T-cell (primary cell): ENCODE results near the gene POLR2A. TPM values are rescaled to one million over a fixed set of nuclear protein-coding genes. Genes with fewer than 3 reads are reported as not detected.

Source experiments
- ATAC-seq, 4 experiments: fragments of 200-7000 bp in 3 of 4; fragments of 150-1000 bp in 1 of 4; cut with Tn5 transposase; replicated peaks in 1 of 4; 1 replicate in 3 of 4; 2 replicates in 1 of 4; pipeline ENCODE4 v1.10.0; 2021; ENCODE audit warnings: moderate library complexity in 3 of 4, mild to moderate bottlenecking in 2 of 4, moderate number of reproducible peaks in 1 of 4
- CTCF ChIA-PET, 2 donors: fragments of 300-600 bp; sonication (Branson Sonifier 250); formaldehyde crosslinking; loops; one replicate each; lab custom pipeline; 2022; ENCODE audit warnings: antibody characterized with exemption in 2 of 2; lab: Charles Lee
- POLR2A ChIA-PET, 2 donors: fragments of 300-600 bp; sonication (Branson Sonifier 250); formaldehyde crosslinking; loops; one replicate each; lab custom pipeline; 2022; ENCODE audit warnings: antibody characterized with exemption in 2 of 2; lab: Charles Lee
- DNase-seq, 35 experiments: peaks; one replicate each; pipeline versions ENCODE4 v3.0.0 to v3.0.0-alpha.2; 2013 to 2023
- H3K27ac ChIP-seq: one replicate; pipeline ENCODE4 v1.5.1; 2013; ENCODE audit warnings: low read length
- H3K27me3 ChIP-seq, 2 experiments: replicated peaks in 1 of 2; 1 replicate in 1 of 2; 2 replicates in 1 of 2; pipeline versions ENCODE4 v1.6.1 to v1.7.0; 2013; ENCODE audit warnings: low read length in 1 of 2, mixed read lengths in 1 of 2; ENCODE audit not compliant: control insufficient read depth in 2 of 2, insufficient read depth in 2 of 2; ENCODE audit errors: extremely low read depth in 1 of 2
- H3K36me3 ChIP-seq, 2 donors: 1 replicate in 1 of 2; 2 replicates in 1 of 2; pipeline versions ENCODE4 v1.6.1 to v1.7.0; 2013; ENCODE audit warnings: low read length in 1 of 2; ENCODE audit not compliant: control insufficient read depth in 2 of 2, insufficient read depth in 1 of 2; ENCODE audit errors: extremely low read depth in 1 of 2
- H3K4me1 ChIP-seq, 2 experiments: 1 replicate in 1 of 2; 2 replicates in 1 of 2; pipeline versions ENCODE4 v1.6.1 to v1.7.0; 2013; ENCODE audit warnings: low read length in 2 of 2, mixed read lengths in 1 of 2; ENCODE audit not compliant: insufficient read depth in 2 of 2, control insufficient read depth in 1 of 2; ENCODE audit errors: extremely low read depth in 1 of 2
- H3K4me3 ChIP-seq, 2 donors: 1 replicate in 1 of 2; 2 replicates in 1 of 2; pipeline versions ENCODE4 v1.5.1 to v1.7.0; 2013; ENCODE audit warnings: mild to moderate bottlenecking in 2 of 2, low read length in 1 of 2, moderate library complexity in 1 of 2; ENCODE audit not compliant: control insufficient read depth in 1 of 2; ENCODE audit errors: extremely low read depth in 1 of 2
- H3K9me3 ChIP-seq: 2 replicates; pipeline ENCODE4 v1.7.0; 2013
- H3K27ac Mint-ChIP-seq, 2 donors: one replicate each; pipeline ENCODE4 v1.8.0; 2020 to 2021; ENCODE audit warnings: mild to moderate bottlenecking in 2 of 2, mixed read lengths in 2 of 2
- H3K27me3 Mint-ChIP-seq, 2 donors: one replicate each; pipeline ENCODE4 v1.8.0; 2021 to 2022; ENCODE audit warnings: mixed read lengths in 2 of 2
- H3K36me3 Mint-ChIP-seq: one replicate; pipeline ENCODE4 v1.8.0; 2021; ENCODE audit warnings: mixed read lengths
- H3K4me1 Mint-ChIP-seq, 3 donors: one replicate each; pipeline ENCODE4 v1.8.0; 2020 to 2022; ENCODE audit warnings: mixed read lengths in 3 of 3, mild to moderate bottlenecking in 1 of 3
- H3K4me3 Mint-ChIP-seq, 3 donors: one replicate each; pipeline ENCODE4 v1.8.0; 2020 to 2022; ENCODE audit warnings: mild to moderate bottlenecking in 3 of 3, mixed read lengths in 3 of 3, moderate library complexity in 3 of 3
- H3K9me3 Mint-ChIP-seq, 3 donors: one replicate each; pipeline ENCODE4 v1.8.0; 2020 to 2022; ENCODE audit warnings: mixed read lengths in 3 of 3
- WGBS: methylation state at CpG from one replicate; pipeline ENCODE4 v1.1.5; 2013; ENCODE audit warnings: missing lambda C conversion rate; ENCODE audit not compliant: insufficient coverage; 5-methylcytosine and 5-hydroxymethylcytosine counted together
- total RNA-seq, 35 experiments: library from RNA in 6 of 35; stranded (reverse) in 6 of 35; fragments of 120-200 nt in 1 of 35; gene quantifications; one replicate each; pipeline versions ENCODE4 v1.2.1 to v1.2.4 and lab custom pipeline; 2013 to 2026

POLR2A gene
- total RNA-seq, 5 donors from 2014 or later (not counting 1 experiment from before 2014, with no cell fraction given), result 198 to 444 (median 212) TPM

DNA sequence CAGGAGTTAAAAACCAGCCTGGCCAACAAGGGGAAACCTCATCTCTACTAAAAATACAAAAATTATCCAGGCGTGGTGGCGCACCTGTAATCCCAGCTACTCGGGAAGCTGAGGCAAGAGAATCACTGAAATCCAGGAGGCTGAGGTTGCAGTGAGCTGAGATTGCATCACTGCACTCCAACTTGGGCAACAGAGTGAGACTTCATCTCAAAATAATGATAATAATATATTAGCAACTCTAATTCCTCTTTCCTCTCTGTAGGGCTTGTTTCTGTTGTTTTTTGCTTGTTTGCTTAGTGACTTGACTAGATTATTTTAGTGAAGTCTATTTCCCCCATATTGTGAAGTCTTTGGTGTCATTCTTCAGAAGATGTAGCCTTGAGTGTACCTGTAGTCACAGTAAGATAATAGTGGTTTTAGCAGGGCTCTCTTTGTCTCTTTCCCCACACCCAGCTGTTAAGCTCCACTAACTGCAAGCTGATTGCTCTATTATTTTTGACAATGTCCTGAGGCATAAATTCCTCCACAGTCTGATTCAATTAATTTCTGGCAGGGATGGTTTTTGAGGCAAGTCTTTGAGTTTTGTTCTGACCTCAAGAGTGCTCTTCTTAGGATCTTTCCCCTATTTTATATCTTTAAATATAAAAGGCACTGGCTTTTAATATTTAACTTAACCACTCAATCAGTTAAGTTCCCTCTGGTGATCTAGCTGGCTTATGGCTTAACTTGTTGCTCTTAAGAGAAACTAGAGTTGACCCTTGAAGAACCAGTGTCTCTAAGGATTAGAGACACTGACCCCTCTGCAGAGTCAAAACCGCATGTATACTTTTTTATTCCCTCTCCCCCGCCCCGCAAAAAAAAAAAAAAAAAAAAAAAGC is 46.1 kb downstream of the POLR2A start:
- H3K27me3 ChIP-seq, result no peaks in the 10 kb centered on the region
- Mint-ChIP-seq H3K27ac (no peak overlapping the region), H3K36me3 (no peaks in the 10 kb centered on the region), H3K9me3 (peaks cover 0 to 2% (median 0%) of the 10 kb centered on the region in 3 donors), H3K27me3 (no peaks in the 10 kb centered on the region), H3K4me1 (no peaks in the 10 kb centered on the region), H3K4me3 (no peak overlapping the region)
- no peak overlapping the region for H3K27ac ChIP-seq
- WGBS, result no CpG with 5 or more reads among the region's 6 CpGs
- no peak for ATAC-seq
- H3K9me3 ChIP-seq, result no peaks in the 10 kb centered on the region
- no peak for DNase-seq
- no peak overlapping the region for H3K4me3 ChIP-seq
- H3K36me3 ChIP-seq, result no peaks in the 10 kb centered on the region
- ChIA-PET POLR2A (no interaction called here), CTCF (no interaction called here)
- H3K4me1 ChIP-seq, result no peaks in the 10 kb centered on the region

DNA sequence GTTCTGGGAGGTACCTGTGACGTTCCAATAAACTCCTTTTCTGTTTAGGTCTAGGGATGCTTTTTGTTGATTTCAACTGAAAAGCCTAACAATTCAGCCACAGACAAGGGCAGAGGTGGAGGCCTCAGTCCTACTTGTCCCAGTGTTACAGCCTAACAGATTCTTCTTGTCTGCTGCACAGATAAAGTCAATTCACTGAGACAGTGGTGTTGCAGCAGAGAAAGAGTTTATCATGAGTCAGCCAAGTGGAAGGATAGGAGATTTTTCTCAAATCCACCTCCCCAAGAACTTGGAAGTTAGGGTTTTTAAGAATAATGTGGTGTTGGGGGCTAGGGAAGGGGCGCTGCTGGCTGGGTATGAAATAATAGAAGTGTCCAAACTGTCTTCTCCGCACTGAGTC is 53.9 kb downstream of the POLR2A start:
- Histone ChIP-seq H3K27ac (no peak overlapping the region), H3K36me3 (no peaks in the 10 kb centered on the region), H3K27me3 (peaks cover 0 to 6% of the 10 kb centered on the region in 2 experiments), H3K9me3 (no peaks in the 10 kb centered on the region), H3K4me1 (no peaks in the 10 kb centered on the region), H3K4me3 (no peak overlapping the region)
- no CpG with 5 or more reads among the region's 3 CpGs for WGBS
- ATAC-seq, result no peak
- Mint-ChIP-seq H3K9me3 (no peaks in the 10 kb centered on the region), H3K27me3 (no peaks in the 10 kb centered on the region), H3K27ac (no peak overlapping the region), H3K4me1 (no peaks in the 10 kb centered on the region), H3K4me3 (no peak overlapping the region), H3K36me3 (no peaks in the 10 kb centered on the region)
- DNase-seq, result no peak
- CTCF ChIA-PET, result no interaction called here
- POLR2A ChIA-PET, result no interaction called here

DNA sequence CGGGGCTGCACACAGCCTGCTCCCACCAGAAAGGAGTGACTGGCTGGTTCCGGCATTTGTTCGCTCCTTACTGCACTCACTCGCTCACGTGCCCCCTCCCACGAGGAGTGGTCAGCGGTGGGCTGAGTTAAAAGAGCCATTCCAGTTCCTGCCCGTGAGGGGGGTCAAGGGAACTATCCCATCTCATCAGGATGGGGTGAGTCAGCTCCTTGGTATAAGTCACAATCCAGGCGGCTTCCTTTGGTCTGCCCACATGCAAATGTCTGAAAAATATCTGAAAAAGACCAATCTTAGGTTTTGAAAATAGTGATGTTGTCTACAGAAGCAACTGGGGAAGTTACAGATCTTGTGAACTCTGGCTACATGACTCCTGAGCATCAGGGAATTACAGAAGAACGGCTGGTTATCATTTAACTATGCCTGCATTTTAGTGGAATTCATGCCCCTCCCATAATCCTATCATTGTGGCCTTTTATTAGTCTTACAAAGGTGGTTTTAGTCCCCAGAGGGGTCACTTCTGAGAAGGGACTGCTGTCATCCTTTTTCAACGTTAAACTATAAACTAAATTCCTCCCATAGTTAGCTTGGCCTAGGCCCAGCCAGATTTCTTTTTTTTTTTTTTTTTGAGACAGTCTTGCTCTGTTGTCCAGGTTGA is 54.9 kb downstream of the POLR2A start:
- ATAC-seq (no peak), DNase-seq (no peak)
- Histone ChIP-seq H3K27ac (no peak overlapping the region), H3K27me3 (peaks cover 0 to 6% of the 10 kb centered on the region in 2 experiments), H3K9me3 (no peaks in the 10 kb centered on the region), H3K36me3 (no peaks in the 10 kb centered on the region), H3K4me1 (no peaks in the 10 kb centered on the region), H3K4me3 (no peak overlapping the region)
- Mint-ChIP-seq H3K27me3 (no peaks in the 10 kb centered on the region), H3K4me1 (no peaks in the 10 kb centered on the region), H3K4me3 (no peak overlapping the region), H3K9me3 (no peaks in the 10 kb centered on the region), H3K36me3 (no peaks in the 10 kb centered on the region), H3K27ac (no peak overlapping the region)
- ChIA-PET CTCF (no interaction called here), POLR2A (interaction anchor here in 1 of 2 donors (0.7 kb wide), 1 partner anchor 143 kb away, joined by 6 read pairs; no protein-coding TSS in a partner anchor)
- WGBS, result 89% methylated on average over 9 of the region's 11 CpGs

DNA sequence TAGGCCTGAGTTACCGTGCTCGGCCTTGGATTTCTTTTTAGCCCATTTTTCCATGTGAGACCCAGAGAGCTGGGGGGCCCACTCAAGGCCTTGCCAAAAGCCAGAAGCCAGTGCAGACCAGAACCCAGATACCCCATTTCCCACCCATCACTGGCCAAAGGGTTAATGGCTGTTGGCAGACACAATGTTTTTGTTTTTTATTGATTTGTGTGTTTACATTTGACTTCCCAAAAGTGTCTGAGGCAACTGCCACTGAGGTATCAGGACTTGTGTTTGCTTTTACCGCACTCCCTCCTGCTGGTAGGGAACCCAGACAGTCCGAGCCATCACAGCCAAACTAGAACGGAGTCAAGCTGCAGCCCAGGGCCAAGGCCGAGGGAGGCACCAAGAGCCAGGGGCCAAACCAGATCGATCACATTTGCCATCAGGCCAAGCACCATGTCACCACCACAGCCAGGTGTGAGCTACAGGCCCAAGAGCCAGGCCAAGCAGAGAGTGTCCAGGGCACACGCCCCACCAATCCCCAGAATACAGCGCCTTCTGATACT is 57.0 kb downstream of the POLR2A start:
- H3K27me3 Mint-ChIP-seq, result no peaks in the 10 kb centered on the region
- H3K9me3 Mint-ChIP-seq, result no peaks in the 10 kb centered on the region
- H3K27ac Mint-ChIP-seq, result no peak overlapping the region
- no peaks in the 10 kb centered on the region for H3K4me1 Mint-ChIP-seq
- WGBS, result 89% methylated on average over 5 of the region's 9 CpGs
- no peaks in the 10 kb centered on the region for H3K9me3 ChIP-seq
- no peak overlapping the region for H3K4me3 ChIP-seq
- DNase-seq (no peak), ATAC-seq (no peak)
- H3K36me3 Mint-ChIP-seq, result no peaks in the 10 kb centered on the region
- ChIA-PET CTCF (no interaction called here), POLR2A (no interaction called here)
- H3K36me3 ChIP-seq, result no peaks in the 10 kb centered on the region
- no peak overlapping the region for H3K4me3 Mint-ChIP-seq
- no peaks in the 10 kb centered on the region for H3K4me1 ChIP-seq
- H3K27ac ChIP-seq, result no peak overlapping the region
- peaks cover 0 to 6% of the 10 kb centered on the region in 2 experiments for H3K27me3 ChIP-seq

DNA sequence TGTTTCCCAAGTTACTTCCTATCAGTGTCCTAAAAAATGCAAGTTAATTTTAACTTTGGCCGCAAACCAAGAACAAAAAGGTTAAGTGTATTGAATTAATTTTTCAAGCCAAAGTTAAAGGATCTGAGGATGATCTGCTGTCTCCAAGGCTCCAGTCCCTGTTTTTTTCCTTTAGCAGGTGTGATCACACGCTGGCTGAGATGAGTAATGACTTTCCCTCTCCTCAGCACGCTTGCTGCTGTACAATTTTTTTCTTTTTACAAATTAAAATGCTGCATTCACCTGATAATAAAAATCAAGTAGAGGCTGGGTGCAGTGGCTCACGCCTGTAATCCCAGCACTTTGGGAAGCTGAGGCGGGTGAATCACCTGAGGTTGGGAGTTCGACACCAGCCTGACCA is 60.7 kb downstream of the POLR2A start:
- Histone ChIP-seq H3K4me3 (no peak overlapping the region), H3K4me1 (peaks cover 8 to 23% of the 10 kb centered on the region in 2 experiments), H3K9me3 (no peaks in the 10 kb centered on the region), H3K36me3 (peaks cover under 1 to 5% of the 10 kb centered on the region in 2 donors), H3K27me3 (no peaks in the 10 kb centered on the region), H3K27ac (no peak overlapping the region)
- Mint-ChIP-seq H3K27me3 (no peaks in the 10 kb centered on the region), H3K4me1 (peaks cover 13 to 22% (median 17%) of the 10 kb centered on the region in 3 donors), H3K4me3 (no peak overlapping the region), H3K9me3 (no peaks in the 10 kb centered on the region), H3K27ac (no peak overlapping the region), H3K36me3 (no peaks in the 10 kb centered on the region)
- 79% methylated on average over 2 of the region's 6 CpGs for WGBS
- ChIA-PET CTCF (no interaction called here), POLR2A (no interaction called here)
- ATAC-seq (no peak), DNase-seq (no peak)
